Middle frontal gyrus (tissue), 1 donor: ENCODE data around the gene RBMX.

ENCODE experiments used
- DNase-seq: peaks from one replicate; pipeline ENCODE4 v3.0.0-alpha.2; 2015; ENCODE audit warnings: low spot score; ENCODE audit errors: extremely low spot score

The RBMX gene

DNA sequence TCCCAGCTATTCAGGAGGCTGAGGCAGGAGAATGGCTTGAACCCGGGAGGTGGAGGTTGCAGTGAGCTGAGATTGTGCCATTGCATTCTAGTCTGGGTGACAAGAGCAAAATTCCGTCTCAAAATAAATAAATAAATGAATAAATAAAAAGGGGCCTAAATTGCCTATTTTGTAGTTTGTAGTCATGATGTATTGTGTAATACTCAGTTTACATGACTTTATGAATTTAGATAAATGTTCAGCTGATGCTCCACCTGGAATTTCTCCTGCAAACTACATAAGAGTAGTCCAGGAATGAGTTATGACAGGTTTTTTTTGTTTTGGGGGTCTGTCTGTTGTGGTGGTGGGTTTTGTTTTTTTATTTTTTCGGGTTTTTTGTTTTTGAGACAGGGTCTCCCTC, 31.1 kb downstream of the RBMX start:
- DNase-seq = no peak

GRCh38 chrX:136847874-136848273, 32.7 kb downstream of the RBMX start:
- no peak for DNase-seq

- no peak for DNase-seq
These were observed 41.3 kb downstream of the RBMX start for GRCh38 chrX:136839196-136839595.

DNA sequence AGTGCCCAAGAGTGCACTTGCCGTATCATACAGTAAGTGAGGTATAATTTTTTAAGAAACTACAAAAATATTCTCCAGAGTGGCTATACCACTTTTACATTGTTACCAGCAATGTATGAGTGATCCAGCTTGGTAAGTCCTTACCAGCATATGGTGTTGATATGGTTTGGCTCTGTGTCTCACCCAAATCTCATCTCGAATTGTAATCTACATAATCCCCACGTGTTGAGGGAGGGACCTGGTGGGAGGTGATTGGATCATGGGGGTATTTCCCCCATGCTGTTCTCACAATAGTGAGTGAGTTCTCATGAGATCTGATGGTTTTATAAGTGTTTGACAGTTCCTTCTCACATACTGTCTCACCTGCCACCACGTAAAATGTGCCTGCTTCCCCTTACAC, 44.8 kb downstream of the RBMX start:
- DNase-seq = no peak

GRCh38 chrX:136829413-136829812, 51.1 kb downstream of the RBMX start:
- DNase-seq = no peak

DNA sequence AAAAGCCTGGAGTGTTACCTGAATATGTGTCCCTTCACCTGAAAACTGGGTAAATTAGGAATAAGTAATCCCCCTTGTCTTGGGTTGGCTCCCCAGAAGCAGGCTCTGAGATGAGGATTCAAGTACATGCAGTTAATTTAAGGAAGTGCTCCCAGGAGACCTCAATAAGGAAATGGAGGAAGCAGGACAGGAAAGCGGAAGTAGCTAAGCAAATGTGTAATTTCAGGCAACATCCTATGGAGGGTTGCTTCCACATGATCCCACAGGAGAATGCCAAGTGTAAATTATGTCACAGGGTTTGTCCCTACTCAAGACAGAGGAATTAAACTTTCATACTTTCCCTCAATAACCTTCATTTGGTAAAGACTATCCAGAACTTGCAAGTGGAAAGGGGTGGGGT, 51.7 kb downstream of the RBMX start:
- DNase-seq = no peak

DNA sequence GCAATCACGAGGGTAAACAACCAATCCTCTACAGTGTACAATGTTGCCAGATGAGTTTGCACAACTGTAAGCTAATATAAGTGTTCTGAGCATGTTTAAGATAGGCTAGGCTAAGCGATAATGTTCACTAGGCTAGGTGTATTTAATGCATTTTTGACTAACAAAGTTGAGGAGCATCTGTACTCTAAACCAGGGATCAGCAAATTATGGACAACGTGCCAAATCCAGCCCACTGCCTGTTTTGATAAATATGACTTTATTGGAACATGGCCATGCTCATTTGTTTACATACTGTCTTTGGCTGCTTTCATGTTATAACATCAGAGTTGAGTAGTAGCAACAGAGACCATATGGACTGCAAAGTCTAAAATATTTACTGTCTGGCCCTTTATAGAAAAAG, 53.5 kb downstream of the RBMX start:
- DNase-seq = no peak

DNA sequence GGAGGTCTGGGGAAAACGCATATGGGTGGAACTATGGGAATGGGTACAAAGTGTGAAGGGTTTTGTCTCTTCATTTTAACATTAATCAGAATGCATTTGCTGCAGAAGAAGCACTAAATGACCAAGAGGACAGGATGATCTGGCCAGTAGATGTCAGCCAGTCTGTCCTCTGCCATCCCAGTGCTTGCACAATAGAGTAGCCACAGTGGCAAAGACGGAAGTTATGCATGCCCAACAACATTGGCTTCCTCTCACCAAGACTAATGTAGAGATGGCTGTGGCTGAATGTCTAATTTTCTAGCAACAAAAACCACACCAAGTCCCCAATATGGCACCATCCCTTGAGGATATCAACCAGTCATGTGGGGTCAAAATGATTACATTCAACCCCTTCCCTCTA, 54.8 kb downstream of the RBMX start:
- DNase-seq = no peak
